ENCODE data around the gene SUSD1.

DNA sequence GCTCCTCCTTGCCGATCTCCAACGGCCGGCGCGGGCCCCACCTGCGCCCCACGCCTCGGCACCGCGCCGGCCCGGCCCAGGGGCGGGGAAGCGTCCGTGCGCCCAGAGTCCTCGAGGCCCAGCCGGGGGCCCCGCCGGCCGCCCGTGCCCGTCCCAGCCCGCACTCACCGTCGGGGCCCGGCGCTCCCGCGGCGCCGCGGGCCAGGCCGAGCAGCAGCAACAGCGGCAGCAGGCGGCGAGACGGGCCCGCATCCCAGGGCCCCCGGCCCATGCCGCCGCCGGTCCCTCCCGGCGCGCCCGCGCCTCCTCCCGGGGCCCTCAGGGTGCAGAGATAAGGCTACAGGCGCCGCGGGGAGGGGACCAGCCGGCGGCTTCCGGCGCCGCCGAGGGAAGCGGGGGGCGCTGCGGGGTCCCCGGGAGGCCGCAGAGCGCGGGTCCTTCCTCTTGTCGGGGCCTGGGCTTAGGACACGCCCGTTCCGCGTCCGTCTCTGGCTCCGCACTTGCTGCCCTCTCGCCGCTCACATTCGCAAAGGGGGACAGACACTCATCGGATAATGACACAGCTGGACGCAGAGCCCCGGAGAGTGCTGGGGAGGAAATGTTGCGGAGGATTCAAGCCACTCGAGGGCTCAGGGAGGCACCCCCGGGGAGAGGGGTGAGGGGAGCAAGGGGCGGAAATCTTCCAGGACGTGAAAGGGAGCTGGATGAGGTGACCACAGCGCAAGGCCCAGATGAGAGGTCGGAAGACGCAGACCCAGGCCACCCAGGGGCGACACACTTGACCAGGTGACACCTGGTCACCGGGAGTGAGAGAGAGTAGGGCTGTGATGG, at the start of gene SUSD1:
- TF ChIP-seq TAF1 (IDR thresholded peaks at IDR 0.05; ENCODE audit: low read depth, low read length): no peak
- no peak for TF ChIP-seq POLR2A (IDR thresholded peaks at IDR 0.05; ENCODE audit: low read depth, low read length)
